Measurements from ENCODE around the gene SCAMP3. TPM values are rescaled to one million over a fixed set of nuclear protein-coding genes. Genes with fewer than 3 reads are reported as not detected.
A peak's percentile ranks its signal among the peaks of the same experiment; 100 is the strongest.

SCAMP3 gene
- total RNA-seq, 2 donors from 2014 or later = 77.2 to 77.7 TPM

- no peak for TF ChIP-seq CTCF (IDR thresholded peaks at IDR 0.05)
- H3K27me3 ChIP-seq = no peaks in the 10 kb centered on the region
- no peak for DNase-seq (ENCODE audit: low spot score)
Observed at GRCh38 chr1:155254714-155255242, 7.4 kb downstream of the SCAMP3 start.

GRCh38 chr1:155254228-155254713 is 7.9 kb downstream of the SCAMP3 start:
- peaks cover 17% of the 10 kb centered on the region for H3K36me3 ChIP-seq
- no peak for TF ChIP-seq CTCF (IDR thresholded peaks at IDR 0.05)
- DNase-seq (ENCODE audit: low spot score) = no peak
- H3K27ac ChIP-seq = peak overlapping the region; percentile 97
- no peaks in the 10 kb centered on the region for H3K27me3 ChIP-seq
- H3K4me3 ChIP-seq = peak overlapping the region; percentile 91 to 94
- peaks cover 0 to 44% of the 10 kb centered on the region in 2 donors for H3K4me1 ChIP-seq
- H3K9me3 ChIP-seq = no peaks in the 10 kb centered on the region

More at GRCh38 chr1:155254714-155255242, 7.4 kb downstream of the SCAMP3 start:
- Histone ChIP-seq H3K9me3 (no peaks in the 10 kb centered on the region), H3K27ac (peak overlapping the region; percentile 97), H3K36me3 (peaks cover 17% of the 10 kb centered on the region), H3K4me3 (peak overlapping the region; percentile 91 to 94), H3K4me1 (peaks cover 0 to 44% of the 10 kb centered on the region in 2 donors)

- Histone ChIP-seq H3K4me3 (peak overlapping the region in 1 of 2 donors; percentile 91), H3K9me3 (no peaks in the 10 kb centered on the region), H3K36me3 (peaks cover 17% of the 10 kb centered on the region), H3K27ac (peak overlapping the region in 1 of 2 donors; percentile 97), H3K4me1 (peaks cover 0 to 44% of the 10 kb centered on the region in 2 donors), H3K27me3 (no peaks in the 10 kb centered on the region)
- DNase-seq (ENCODE audit: low spot score) = no peak
- no peak for TF ChIP-seq CTCF (IDR thresholded peaks at IDR 0.05)
Observed at GRCh38 chr1:155253797-155254196, 8.4 kb downstream of the SCAMP3 start.

- H3K27ac ChIP-seq = no peak overlapping the region
- H3K4me1 ChIP-seq = peaks cover 0 to 44% of the 10 kb centered on the region in 2 donors
- H3K36me3 ChIP-seq = peaks cover 14% of the 10 kb centered on the region
- TF ChIP-seq CTCF (IDR thresholded peaks at IDR 0.05) = no peak
- DNase-seq (ENCODE audit: low spot score) = no peak
- no peak overlapping the region for H3K4me3 ChIP-seq
- H3K27me3 ChIP-seq = no peaks in the 10 kb centered on the region
- no peaks in the 10 kb centered on the region for H3K9me3 ChIP-seq
Observed at GRCh38 chr1:155253208-155253607, 9.0 kb downstream of the SCAMP3 start.

GRCh38 chr1:155251566-155251965 is 10.6 kb downstream of the SCAMP3 start:
- H3K9me3 ChIP-seq = no peaks in the 10 kb centered on the region
- no peak for TF ChIP-seq CTCF (IDR thresholded peaks at IDR 0.05)
- no peak overlapping the region for H3K4me3 ChIP-seq
- H3K27me3 ChIP-seq = no peaks in the 10 kb centered on the region
- H3K27ac ChIP-seq = no peak overlapping the region
- DNase-seq (ENCODE audit: low spot score) = no peak
- H3K36me3 ChIP-seq = peaks cover 9% of the 10 kb centered on the region
- peaks cover 0 to 44% of the 10 kb centered on the region in 2 donors for H3K4me1 ChIP-seq
